Prostate gland (tissue), 2 donors: Measurements from ENCODE around the gene ELAC1.
"Not testable (repeated sequence)": the region's sequence is repeated elsewhere in the genome, so short reads cannot be mapped to it uniquely, and the experiment has no call there.

Source experiments
- POLR2A ChIP-seq: fragments of 450-650 bp; IDR thresholded peaks from one replicate; pipeline ENCODE4 v1.6.1; 2016; ENCODE audit warnings: antibody characterized with exemption, mild to moderate bottlenecking
- TF ChIP-seq, protein P1 (sequence below), 4 experiments: fragments of 200-600 bp in 2 of 4; fragments of 450-650 bp in 2 of 4; sonication (generic) in 2 of 4; IDR thresholded peaks; 1 replicate in 3 of 4; 2 replicates in 1 of 4; pipeline ENCODE4 v1.5.1; 2016 to 2019; ENCODE audit warnings: antibody characterized with exemption in 4 of 4, mild to moderate bottlenecking in 2 of 4, moderate library complexity in 2 of 4

DNA sequence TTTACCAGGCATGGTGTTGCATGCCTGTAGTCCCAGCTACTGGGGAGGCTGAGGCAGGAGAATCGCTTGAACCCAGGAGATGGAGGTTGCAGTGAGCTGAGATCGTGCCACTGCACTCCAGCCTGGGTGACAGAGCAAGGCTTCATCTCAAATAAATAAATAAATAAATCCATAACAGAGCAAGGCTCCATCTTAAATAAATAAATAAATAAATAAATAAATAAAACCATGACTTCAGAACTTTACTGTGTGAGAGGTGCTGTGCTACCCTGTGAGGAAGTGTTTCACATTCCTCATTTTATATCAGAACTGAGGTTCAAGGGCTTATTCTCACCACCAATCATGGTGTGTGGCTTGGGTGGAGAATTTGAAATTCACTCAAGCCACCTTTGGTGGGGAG is 21.9 kb upstream of the ELAC1 start:
- TF ChIP-seq POLR2A = not testable (repeated sequence)
- TF ChIP-seq, protein P1, sequence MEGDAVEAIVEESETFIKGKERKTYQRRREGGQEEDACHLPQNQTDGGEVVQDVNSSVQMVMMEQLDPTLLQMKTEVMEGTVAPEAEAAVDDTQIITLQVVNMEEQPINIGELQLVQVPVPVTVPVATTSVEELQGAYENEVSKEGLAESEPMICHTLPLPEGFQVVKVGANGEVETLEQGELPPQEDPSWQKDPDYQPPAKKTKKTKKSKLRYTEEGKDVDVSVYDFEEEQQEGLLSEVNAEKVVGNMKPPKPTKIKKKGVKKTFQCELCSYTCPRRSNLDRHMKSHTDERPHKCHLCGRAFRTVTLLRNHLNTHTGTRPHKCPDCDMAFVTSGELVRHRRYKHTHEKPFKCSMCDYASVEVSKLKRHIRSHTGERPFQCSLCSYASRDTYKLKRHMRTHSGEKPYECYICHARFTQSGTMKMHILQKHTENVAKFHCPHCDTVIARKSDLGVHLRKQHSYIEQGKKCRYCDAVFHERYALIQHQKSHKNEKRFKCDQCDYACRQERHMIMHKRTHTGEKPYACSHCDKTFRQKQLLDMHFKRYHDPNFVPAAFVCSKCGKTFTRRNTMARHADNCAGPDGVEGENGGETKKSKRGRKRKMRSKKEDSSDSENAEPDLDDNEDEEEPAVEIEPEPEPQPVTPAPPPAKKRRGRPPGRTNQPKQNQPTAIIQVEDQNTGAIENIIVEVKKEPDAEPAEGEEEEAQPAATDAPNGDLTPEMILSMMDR (IDR thresholded peaks at IDR 0.05) = not testable (repeated sequence)
